ENCODE data around the gene PSMD1. TPM values are rescaled to one million over a fixed set of nuclear protein-coding genes. Genes with fewer than 3 reads are reported as not detected.

Gene PSMD1
- total and polyA plus RNA-seq, 2 of the 8 experiments (the other 6 are each of a cell fraction or from before 2014, with no cell fraction given), result 179 to 272 TPM

Small RNA genes within 50 kb of the gene (small RNA-seq; reads per million reads assigned to genes)
- not detected for gene RNU1-93P (ENCODE audit: insufficient read depth)

Other genes with a start within 250 kb of the PSMD1 start
- gene ITM2C, start 191.9 kb upstream of the PSMD1 start, total RNA-seq (2021; fragmentation: NEBNext Ultra II Directional; extraction: Animal tissue kit (Norgen Biotek cat#: 25700)), result 362 and 367 TPM in 2 replicates
- 742 and 889 TPM in 2 replicates for gene ITM2C, start 191.9 kb upstream of the PSMD1 start, polyA plus RNA-seq (2011; rRNA removed)
- gene GPR55, start 131.6 kb upstream of the PSMD1 start, total RNA-seq (2021; fragmentation: NEBNext Ultra II Directional; extraction: Animal tissue kit (Norgen Biotek cat#: 25700)), result not detected in 2 replicates
- not detected in 2 replicates for gene GPR55, start 131.6 kb upstream of the PSMD1 start, polyA plus RNA-seq (2011; rRNA removed)
- not detected in 2 replicates for gene SPATA3, start 60.7 kb upstream of the PSMD1 start, total RNA-seq (2021; fragmentation: NEBNext Ultra II Directional; extraction: Animal tissue kit (Norgen Biotek cat#: 25700))
- gene SPATA3, start 60.7 kb upstream of the PSMD1 start, polyA plus RNA-seq (2011; rRNA removed), result not detected in 2 replicates
- gene C2orf72, start 19.3 kb upstream of the PSMD1 start, total RNA-seq (2021; fragmentation: NEBNext Ultra II Directional; extraction: Animal tissue kit (Norgen Biotek cat#: 25700)), result 0.71 and 1.1 TPM in 2 replicates
- gene C2orf72, start 19.3 kb upstream of the PSMD1 start, polyA plus RNA-seq (2011; rRNA removed), result 1.7 and 2.6 TPM in 2 replicates
- not detected in 2 replicates for gene HTR2B, start 68.2 kb downstream of the PSMD1 start, total RNA-seq (2021; fragmentation: NEBNext Ultra II Directional; extraction: Animal tissue kit (Norgen Biotek cat#: 25700))
- gene HTR2B, start 68.2 kb downstream of the PSMD1 start, polyA plus RNA-seq (2011; rRNA removed), result not detected in 2 replicates
- gene ARMC9, start 141.8 kb downstream of the PSMD1 start, total RNA-seq (2021; fragmentation: NEBNext Ultra II Directional; extraction: Animal tissue kit (Norgen Biotek cat#: 25700)), result 33.0 and 36.1 TPM in 2 replicates
- gene ARMC9, start 141.8 kb downstream of the PSMD1 start, polyA plus RNA-seq (2011; rRNA removed), result 17.6 and 23.2 TPM in 2 replicates